Measurements from ENCODE around the gene SND1.

DNA sequence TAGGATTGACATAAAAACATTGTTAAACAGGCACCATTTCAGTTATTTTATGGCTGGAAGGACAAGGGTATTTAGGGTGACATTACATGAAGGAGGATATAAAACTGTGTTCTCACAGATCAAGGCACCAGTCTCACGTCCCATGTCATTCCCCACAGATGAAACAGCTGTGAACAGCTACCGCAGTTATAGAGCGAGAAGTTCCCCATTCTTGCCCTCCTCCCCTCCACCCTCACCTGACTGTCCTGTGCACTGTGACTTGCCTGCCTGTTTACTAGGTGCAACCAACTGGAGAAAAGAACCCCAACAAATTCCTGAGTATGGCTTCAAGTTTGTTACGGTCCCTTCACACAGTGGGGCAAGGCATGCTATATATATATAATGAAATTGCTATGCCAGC, 141.6 kb downstream of the SND1 start:
- TF ChIP-seq CTCF (IDR thresholded peaks at IDR 0.05), result no peak
- TF ChIP-seq POLR2A (IDR thresholded peaks at IDR 0.05), result no peak

Measured in transverse colon (tissue), 3 donors.